Measurements from ENCODE around the gene MGAT4D.
"Not testable (repeated sequence)": the region's sequence is repeated elsewhere in the genome, so short reads cannot be mapped to it uniquely, and the experiment has no call there.

MGAT4D gene

GRCh38 chr4:140427919-140428471 lies 70.1 kb downstream of the MGAT4D start:
- DNase-seq: peak; percentile 11

GRCh38 chr4:140427106-140427918 lies 70.8 kb downstream of the MGAT4D start, which contains the start of gene CLGN:
TSS of gene CLGN (minus strand) at chr4:140427648. CDS start at chr4:140413078, 14,570 bp downstream.
- DNase-seq: peak; percentile 67

- peak; percentile 21 for DNase-seq
Observed at GRCh38 chr4:140426610-140427105, 71.4 kb downstream of the MGAT4D start.

- no peak for DNase-seq
Observed at GRCh38 chr4:140423106-140423505, 75.0 kb downstream of the MGAT4D start.

GRCh38 chr4:140413130-140413969 lies 84.7 kb downstream of the MGAT4D start:
- not testable (repeated sequence) for DNase-seq

- no peak for DNase-seq
Observed at GRCh38 chr4:140408974-140409373, 89.1 kb downstream of the MGAT4D start.

- no peak for DNase-seq
Observed at GRCh38 chr4:140406292-140406691, 91.8 kb downstream of the MGAT4D start.

GRCh38 chr4:140400111-140400510 lies 98.0 kb downstream of the MGAT4D start:
- DNase-seq: no peak

- DNase-seq: no peak
Observed at GRCh38 chr4:140395668-140396067, 102.4 kb downstream of the MGAT4D start.

Measured in DMS153 (cell line).